Adrenal gland (tissue), 12 donors: Measurements from ENCODE around the gene HS2ST1. TPM values are rescaled to one million over a fixed set of nuclear protein-coding genes. Genes with fewer than 3 reads are reported as not detected.

ENCODE experiments used
- DNase-seq, 7 donors: peaks; one replicate each; pipeline ENCODE4 v3.0.0-alpha.2; 2019 to 2020
- H3K27ac ChIP-seq, 5 donors: fragments of 200-600 bp; sonication (generic) in 4 of 5; 1 replicate in 3 of 5; 2 replicates in 2 of 5; pipeline versions ENCODE4 v1.5.1 to v1.8.0; 2016 to 2020; ENCODE audit warnings: mild to moderate bottlenecking in 1 of 5
- H3K27me3 ChIP-seq: fragments of 200-600 bp; 2 replicates; pipeline ENCODE4 v1.8.0; 2021
- H3K36me3 ChIP-seq, 2 donors: fragments of 200-600 bp; replicated peaks in 1 of 2; 1 replicate in 1 of 2; 2 replicates in 1 of 2; pipeline versions ENCODE4 v1.5.1 to v1.8.0; 2018 to 2022
- H3K4me1 ChIP-seq, 2 donors: fragments of 200-600 bp; replicated peaks in 1 of 2; 1 replicate in 1 of 2; 2 replicates in 1 of 2; pipeline versions ENCODE4 v1.5.1 to v1.8.0; 2018 to 2021
- H3K4me3 ChIP-seq, 4 donors: fragments of 200-600 bp; sonication (generic) in 3 of 4; one replicate each; pipeline ENCODE4 v1.5.1; 2016 to 2018
- H3K9me3 ChIP-seq, 3 donors: fragments of 200-600 bp; sonication (generic) in 1 of 3; replicated peaks in 1 of 3; 1 replicate in 2 of 3; 2 replicates in 1 of 3; pipeline versions ENCODE4 v1.5.1 to v1.8.0; 2016 to 2021
- POLR2A ChIP-seq, 2 donors: fragments of 450-650 bp; IDR thresholded peaks; one replicate each; pipeline ENCODE4 v1.6.1; 2017; ENCODE audit warnings: antibody characterized with exemption in 2 of 2, mild to moderate bottlenecking in 2 of 2, moderate library complexity in 1 of 2
- WGBS, 4 donors: extraction: QIAGEN DNeasy Blood & Tissue Kit in 2 of 4; methylation state at CpG; one replicate each; pipeline versions ENCODE4 v1.1.5 to v1.1.7; 2013 to 2017; 5-methylcytosine and 5-hydroxymethylcytosine counted together
- intact Hi-C, 2 donors: fragments of 100-400 bp; cut with DNase I; formaldehyde crosslinking; loops; one replicate each; pipeline versions ENCODE4 v1.14.1 to v1.15.0; 2022 to 2023
- polyA plus RNA-seq, 3 donors: library from polyadenylated mRNA; stranded (reverse); fragments of 200-250 nt in 2 of 3; fragments of 350-450 nt in 1 of 3; fragmentation: Illumina TruSeq in 1 of 3; extraction: RNeasy Lipid Tissue Mini Kit (QIAGEN cat#74804) in 1 of 3; gene quantifications; one replicate each; pipeline ENCODE4 v1.2.3, GENCODE V29; 2013 to 2014
- total RNA-seq, 9 donors: library from RNA; depleted of rRNA in 4 of 9; stranded (reverse); fragments of >200 nt in 4 of 9; fragments of 120-200 nt in 1 of 9; fragmentation: NEBNext Ultra II Directional in 1 of 9; extraction: Animal tissue kit (Norgen Biotek cat#: 25700) in 1 of 9; gene quantifications; one replicate each; pipeline versions ENCODE4 v1.1.0 to v1.2.4, GENCODE V29; 2013 to 2023
- TF ChIP-seq, protein P1 (sequence below), 6 experiments: fragments of 450-650 bp in 4 of 6; fragments of 200-600 bp in 2 of 6; sonication (generic) in 1 of 6; IDR thresholded peaks; 1 replicate in 5 of 6; 2 replicates in 1 of 6; pipeline versions ENCODE4 v1.5.1 to v1.8.0; 2016 to 2021; ENCODE audit warnings: antibody characterized with exemption in 6 of 6, mild to moderate bottlenecking in 2 of 6, moderate library complexity in 1 of 6
- donor health status: healthy with polysubstance abuse.
- donor health status: Bipolar disorder and iron deficiency.
- donor health status: DM: yes; HTN: yes; CAD: no.
- donor health status: DM: no; HTN: no; CAD: no.
- donor health status: DM: no; HTN: no; CAD: no.
- donor health status: DM: yes; HTN: yes; CAD: no.

HS2ST1 gene
- total and polyA plus RNA-seq, 12 donors = 11.2 to 131 (median 46.5) TPM

DNA sequence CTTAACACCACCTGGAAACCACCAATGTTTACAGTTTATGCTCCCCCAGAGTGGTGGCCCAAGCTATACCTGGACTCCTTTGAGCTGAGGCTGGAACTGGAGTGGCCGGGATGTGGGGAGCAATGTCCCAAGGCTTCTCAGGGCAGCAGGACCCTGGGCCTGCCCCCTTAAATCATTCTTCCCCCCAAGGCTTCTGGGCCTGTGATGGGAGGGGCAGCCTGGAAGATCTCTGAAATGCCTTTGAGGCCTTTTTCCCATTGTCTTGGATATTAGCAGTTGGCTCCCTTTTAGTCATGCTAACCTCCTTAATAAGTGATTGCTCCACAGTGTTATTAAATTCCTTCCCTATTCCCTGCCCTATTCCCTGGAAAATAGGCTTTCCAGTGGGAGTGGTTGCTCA lies 185.8 kb downstream of the HS2ST1 start:
- Histone ChIP-seq H3K27me3 (no peaks in the 10 kb centered on the region), H3K36me3 (no peaks in the 10 kb centered on the region), H3K4me1 (peaks cover 0 to 5% of the 10 kb centered on the region in 2 donors), H3K4me3 (no peak overlapping the region), H3K9me3 (no peaks in the 10 kb centered on the region), H3K27ac (no peak overlapping the region)
- no peak for TF ChIP-seq POLR2A (IDR thresholded peaks at IDR 0.05)
- TF ChIP-seq, protein P1, sequence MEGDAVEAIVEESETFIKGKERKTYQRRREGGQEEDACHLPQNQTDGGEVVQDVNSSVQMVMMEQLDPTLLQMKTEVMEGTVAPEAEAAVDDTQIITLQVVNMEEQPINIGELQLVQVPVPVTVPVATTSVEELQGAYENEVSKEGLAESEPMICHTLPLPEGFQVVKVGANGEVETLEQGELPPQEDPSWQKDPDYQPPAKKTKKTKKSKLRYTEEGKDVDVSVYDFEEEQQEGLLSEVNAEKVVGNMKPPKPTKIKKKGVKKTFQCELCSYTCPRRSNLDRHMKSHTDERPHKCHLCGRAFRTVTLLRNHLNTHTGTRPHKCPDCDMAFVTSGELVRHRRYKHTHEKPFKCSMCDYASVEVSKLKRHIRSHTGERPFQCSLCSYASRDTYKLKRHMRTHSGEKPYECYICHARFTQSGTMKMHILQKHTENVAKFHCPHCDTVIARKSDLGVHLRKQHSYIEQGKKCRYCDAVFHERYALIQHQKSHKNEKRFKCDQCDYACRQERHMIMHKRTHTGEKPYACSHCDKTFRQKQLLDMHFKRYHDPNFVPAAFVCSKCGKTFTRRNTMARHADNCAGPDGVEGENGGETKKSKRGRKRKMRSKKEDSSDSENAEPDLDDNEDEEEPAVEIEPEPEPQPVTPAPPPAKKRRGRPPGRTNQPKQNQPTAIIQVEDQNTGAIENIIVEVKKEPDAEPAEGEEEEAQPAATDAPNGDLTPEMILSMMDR (IDR thresholded peaks at IDR 0.05) = no peak
- intact Hi-C loops = no loop called here
- WGBS, 4 donors = 98 to 100% (median 100%) methylated on average over 1 of the region's 1 CpG
- no peak for DNase-seq

DNA sequence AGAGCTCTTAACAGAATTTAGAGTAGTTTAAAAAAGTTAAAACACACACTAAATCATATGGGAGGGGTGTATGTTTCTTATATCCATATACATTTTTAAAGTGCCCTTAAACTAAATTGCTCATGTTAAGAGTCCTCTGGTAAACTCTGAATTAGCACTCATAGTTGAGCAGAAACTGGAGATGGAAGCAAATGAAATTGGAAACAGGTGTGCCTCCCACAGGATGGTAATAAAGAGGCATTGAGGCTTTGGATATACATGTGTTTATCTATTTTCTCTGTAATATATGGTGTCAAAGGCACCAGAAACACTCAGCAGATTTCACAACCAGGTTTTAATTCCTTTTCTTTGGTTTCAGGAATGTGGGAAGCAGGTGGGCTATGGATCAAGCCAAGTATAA lies 188.6 kb downstream of the HS2ST1 start:
- intact Hi-C loops = no loop called here
- peak overlapping the region in 1 of 5 donors; percentile 3 for H3K27ac ChIP-seq
- peaks cover 0 to 5% of the 10 kb centered on the region in 2 donors for H3K4me1 ChIP-seq
- H3K9me3 ChIP-seq = no peaks in the 10 kb centered on the region
- no peak for DNase-seq
- H3K4me3 ChIP-seq = no peak overlapping the region
- H3K27me3 ChIP-seq = no peaks in the 10 kb centered on the region
- TF ChIP-seq, protein P1 (IDR thresholded peaks at IDR 0.05) = no peak
- no peak for TF ChIP-seq POLR2A (IDR thresholded peaks at IDR 0.05)
- no peaks in the 10 kb centered on the region for H3K36me3 ChIP-seq

- Histone ChIP-seq H3K27me3 (no peaks in the 10 kb centered on the region), H3K4me1 (peaks cover 0 to 12% of the 10 kb centered on the region in 2 donors), H3K36me3 (no peaks in the 10 kb centered on the region), H3K27ac (no peak overlapping the region), H3K4me3 (no peak overlapping the region), H3K9me3 (no peaks in the 10 kb centered on the region)
- 91 to 100% (median 95%) methylated on average over 1 of the region's 1 CpG for WGBS, 4 donors
- DNase-seq = no peak
- intact Hi-C loops = no loop called here
- no peak for TF ChIP-seq POLR2A (IDR thresholded peaks at IDR 0.05)
- TF ChIP-seq, protein P1 (IDR thresholded peaks at IDR 0.05) = no peak
Observed at GRCh38 chr1:87104140-87104539, 189.7 kb downstream of the HS2ST1 start.

DNA sequence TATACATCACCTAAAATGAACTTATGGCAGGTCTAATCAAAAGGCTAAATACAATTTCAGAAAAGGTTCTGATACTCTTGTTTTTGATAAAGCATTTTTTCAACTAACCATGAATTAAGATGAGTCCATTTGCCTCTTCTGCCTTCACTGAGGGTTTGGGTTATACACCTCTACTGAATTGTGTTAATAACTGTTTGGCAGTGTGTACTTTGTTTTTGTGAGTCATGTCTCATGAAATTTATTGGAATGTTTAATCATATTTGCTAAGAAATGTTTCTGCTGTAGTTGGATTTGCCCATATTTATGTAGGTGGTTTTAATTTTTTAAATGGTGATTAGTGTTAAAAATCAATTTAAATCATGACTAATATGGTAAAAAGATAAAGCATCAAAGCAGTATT lies 190.5 kb downstream of the HS2ST1 start:
- intact Hi-C loops = no loop called here
- no peak for TF ChIP-seq POLR2A (IDR thresholded peaks at IDR 0.05)
- TF ChIP-seq, protein P1 (IDR thresholded peaks at IDR 0.05) = no peak
- H3K36me3 ChIP-seq = no peaks in the 10 kb centered on the region

More for the DNA sequence above, 190.5 kb downstream of the HS2ST1 start:
- Histone ChIP-seq H3K4me1 (peaks cover 0 to 20% of the 10 kb centered on the region in 2 donors), H3K27me3 (no peaks in the 10 kb centered on the region), H3K27ac (no peak overlapping the region), H3K9me3 (no peaks in the 10 kb centered on the region), H3K4me3 (no peak overlapping the region)
- DNase-seq = no peak
